Erythroblast (primary cell): ENCODE results near the gene S100A13.

ENCODE experiments used
- GATA1 ChIP-seq: IDR thresholded peaks from 2 replicates; pipeline ENCODE4 v1.6.1; 2011; ENCODE audit warnings: low read depth, mild to moderate bottlenecking, control low read depth, low read length, moderate library complexity
- POLR2A ChIP-seq: IDR thresholded peaks from 2 replicates; pipeline ENCODE4 v1.6.1; 2011; ENCODE audit warnings: mild to moderate bottlenecking, low read length

GRCh38 chr1:153670257-153670858, 43.1 kb upstream of the S100A13 start:
- TF ChIP-seq POLR2A (no peak), GATA1 (no peak)
